GM18870 (cell line): ENCODE measurements around the gene GALNT18.

ENCODE experiments used
- ATAC-seq: cut with Tn5 transposase; IDR thresholded peaks from one replicate; pipeline ENCODE4 v1.9.1; 2021; ENCODE audit warnings: moderate library complexity; ENCODE audit not compliant: unreplicated experiment

GALNT18 gene

DNA sequence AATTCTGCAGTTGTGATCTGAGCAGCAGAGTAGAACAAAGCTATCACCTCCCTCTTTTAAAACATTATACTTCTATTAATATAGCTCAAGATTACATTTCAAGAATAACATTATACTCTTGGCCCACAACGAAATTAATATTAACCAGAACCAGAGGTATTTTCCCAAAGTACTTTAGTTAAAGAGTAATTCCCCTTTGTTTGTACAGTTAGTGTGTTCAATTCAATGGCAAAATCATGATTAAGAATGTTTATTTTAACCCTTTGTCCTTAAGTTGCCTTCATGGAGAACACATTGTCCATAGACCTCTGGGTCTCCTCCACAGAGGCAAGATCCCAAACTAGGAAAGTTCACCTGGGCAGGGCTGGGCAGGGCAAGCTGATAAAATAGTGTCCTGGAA is 180.7 kb downstream of the GALNT18 start:
- no peak for ATAC-seq

DNA sequence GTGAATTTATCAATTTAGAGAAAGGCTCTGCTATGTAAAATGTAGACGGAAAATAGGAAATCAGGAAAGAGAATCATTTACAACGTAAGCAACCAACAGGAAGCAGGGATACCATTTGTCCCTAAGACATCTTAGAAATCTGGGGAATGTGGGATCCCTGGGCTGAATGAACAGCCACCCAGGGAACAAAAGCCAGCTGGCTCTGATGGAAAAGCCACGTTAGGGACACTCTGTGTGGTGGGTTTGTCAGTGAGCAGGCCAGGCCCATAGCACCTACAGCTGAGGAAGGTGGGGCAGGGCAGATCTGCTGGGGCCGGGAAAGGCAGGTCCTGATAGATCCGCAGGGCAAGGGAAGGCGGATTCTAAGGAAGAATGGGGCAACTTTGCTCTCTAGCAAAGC is 181.7 kb downstream of the GALNT18 start:
- no peak for ATAC-seq

DNA sequence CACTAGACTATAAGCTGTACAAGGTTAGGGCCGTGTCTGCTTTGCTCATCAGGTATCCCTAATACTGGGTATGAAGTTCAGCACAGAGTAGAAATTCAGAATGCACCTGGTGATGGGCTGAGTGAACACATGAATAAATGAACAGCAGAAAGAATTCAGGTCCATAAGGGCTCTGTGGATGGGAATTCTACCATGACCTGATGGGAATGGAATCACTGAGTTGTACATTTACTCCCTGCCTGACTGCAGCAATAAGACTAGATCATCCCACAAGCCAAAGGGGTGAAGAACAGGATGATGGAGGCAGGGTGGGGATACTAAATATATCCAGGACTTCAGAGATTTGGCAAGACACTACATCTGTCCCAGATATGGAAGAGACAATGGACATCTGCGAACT is 182.2 kb downstream of the GALNT18 start:
- no peak for ATAC-seq

DNA sequence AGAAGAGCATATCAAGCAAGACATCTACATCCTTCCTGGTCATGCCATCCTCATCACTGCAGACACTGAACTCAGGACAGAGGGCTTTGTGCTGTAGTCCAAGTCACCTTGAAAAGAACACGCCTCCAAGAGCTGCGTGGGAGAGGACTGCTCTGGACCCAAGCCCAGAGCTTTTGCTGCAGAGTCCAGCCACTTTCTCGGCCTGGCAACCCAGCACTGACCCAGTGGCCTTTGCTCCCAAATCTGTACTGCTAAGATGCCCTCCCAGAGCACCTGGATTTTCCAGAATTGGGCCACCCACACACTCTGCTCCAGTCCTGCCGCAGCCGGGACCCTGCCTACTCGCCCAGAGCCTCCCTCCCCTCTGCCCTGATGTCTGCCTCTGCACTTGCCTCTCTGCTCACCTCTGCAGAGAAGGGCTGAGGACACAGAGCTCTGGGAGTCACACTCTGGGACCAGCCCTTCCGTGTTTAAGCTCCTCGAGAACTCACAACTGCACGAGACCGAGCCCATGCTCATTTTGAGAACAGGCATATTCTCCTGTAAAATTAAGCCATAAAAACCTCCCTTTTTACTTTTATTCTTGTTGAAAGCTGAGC is 185.0 kb downstream of the GALNT18 start:
- ATAC-seq = no peak

DNA sequence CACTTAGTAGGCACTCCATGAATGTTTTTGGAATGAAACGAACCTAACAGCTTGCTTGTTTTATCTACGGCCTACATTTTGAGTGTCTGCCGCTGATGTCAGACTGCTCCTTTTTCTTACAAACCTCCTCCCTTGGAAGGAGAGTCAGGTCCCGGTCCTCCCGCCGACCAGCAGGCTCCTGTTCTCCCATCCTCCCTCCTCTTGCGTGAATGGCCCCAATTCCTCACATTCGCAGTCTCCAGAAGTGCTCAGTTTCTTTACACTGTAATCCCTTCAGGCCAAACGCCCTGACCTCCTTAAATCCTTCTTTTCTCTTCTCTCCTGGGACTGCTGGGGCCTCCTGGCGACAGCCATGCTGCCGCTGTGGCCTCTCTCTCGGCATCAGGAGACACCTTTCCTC is 186.2 kb downstream of the GALNT18 start:
- ATAC-seq = no peak

DNA sequence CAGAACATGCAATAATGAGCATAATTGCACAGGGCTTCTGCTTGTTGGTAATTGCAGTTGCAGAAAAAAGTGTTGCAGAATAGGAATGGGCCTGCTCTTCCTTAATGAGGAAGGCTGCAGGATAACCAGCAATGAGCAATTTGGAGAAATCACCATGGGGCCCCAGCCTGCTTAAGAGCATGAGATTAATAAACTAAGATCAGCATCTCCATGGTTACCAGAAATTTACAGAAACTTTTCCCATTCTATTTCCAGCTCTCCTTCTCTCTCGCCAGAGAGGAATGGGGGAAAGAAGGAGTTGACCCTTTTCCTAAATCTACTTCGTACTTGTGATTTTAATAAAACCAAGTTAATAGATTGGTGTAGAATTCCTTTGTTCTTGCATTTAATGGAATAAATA is 187.8 kb downstream of the GALNT18 start:
- no peak for ATAC-seq

DNA sequence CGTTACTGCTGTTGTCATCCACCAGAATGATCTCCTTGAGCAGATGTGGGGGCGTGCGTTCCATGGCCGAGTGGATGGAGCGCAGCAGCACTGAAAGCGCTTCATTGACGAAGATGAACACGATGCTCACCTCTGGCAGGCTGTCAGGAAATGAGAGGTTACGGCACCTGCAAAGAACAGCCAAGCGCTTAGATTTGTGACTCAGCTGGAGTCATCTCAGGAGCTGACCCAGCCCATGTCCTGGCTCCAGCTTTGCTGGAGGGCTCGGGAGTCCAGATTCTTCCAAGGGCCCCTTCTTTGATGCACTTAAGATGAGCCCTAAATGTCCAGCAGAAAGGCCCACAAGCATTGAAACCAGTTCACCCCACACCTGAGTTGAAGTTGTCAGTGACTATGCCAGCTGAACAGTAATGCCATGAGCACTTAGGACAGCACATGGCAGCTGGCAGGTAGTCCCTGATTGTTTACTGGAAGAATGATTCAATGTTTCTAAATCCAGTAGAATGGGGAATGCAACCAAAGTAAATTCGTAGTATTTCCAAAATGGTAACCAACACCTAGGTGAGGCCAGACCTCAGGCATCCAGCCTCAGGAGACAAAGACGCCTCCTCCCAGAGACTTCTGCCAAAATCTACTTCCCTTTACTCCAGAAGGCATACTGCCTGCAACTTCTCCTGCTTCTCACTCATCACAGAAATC is 189.0 kb downstream of the GALNT18 start:
- ATAC-seq = no peak

DNA sequence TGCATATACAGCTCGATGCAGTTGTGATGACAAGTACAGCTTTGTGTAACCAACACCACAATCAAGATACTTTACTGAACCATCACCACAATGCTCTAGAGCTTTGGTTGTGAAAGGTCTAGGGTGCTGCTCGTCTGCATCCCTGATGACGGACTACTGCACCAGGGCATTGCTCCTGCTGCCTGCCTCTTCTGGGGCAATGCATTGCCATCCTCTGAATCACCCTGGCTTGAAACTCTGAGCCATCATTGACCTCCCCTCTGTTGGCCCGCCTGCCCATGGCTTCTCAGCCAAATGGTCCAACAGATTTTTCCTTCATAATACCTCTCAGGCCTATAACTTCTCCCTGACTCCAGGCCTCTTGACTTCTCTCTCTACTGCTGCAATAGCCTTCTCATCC is 191.4 kb downstream of the GALNT18 start:
- ATAC-seq = no peak

DNA sequence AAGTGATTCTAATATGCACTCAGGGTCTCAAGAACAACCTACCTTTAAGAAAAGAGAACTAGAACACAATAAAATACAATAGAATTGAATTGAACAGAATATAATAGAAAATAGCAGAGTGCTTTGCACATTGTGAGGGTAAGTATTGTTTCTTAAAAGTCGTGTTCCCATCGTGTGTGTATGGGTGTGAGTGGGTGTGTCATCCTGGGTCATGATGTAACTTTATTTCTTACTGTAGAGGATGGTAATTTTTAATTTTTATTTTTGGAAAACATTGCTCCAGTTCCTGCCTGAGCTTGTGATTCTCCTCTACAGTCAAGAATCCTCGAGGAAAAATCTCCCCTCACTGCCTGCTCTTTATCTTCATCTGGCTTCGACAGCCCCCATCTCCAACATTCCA is 193.1 kb downstream of the GALNT18 start:
- ATAC-seq = no peak

DNA sequence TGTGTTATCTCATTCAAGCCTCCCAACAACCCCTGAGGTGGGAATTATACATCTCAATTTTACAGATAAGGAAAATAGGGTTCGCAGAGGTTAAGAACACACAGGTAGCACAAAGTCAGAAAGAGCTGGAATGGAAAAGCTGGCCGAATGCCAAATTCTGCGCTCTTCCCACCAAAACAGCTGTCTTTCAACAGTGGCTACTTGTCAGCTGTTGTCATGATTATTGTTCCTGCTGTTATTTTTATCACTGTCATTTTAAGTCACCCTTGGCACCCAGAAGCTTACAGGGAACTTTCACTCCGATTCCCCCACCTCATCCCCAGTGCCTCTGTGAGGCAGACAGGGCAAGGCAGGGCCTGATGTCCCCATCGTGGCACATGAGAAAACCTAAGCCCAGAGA is 194.3 kb downstream of the GALNT18 start:
- ATAC-seq = no peak

DNA sequence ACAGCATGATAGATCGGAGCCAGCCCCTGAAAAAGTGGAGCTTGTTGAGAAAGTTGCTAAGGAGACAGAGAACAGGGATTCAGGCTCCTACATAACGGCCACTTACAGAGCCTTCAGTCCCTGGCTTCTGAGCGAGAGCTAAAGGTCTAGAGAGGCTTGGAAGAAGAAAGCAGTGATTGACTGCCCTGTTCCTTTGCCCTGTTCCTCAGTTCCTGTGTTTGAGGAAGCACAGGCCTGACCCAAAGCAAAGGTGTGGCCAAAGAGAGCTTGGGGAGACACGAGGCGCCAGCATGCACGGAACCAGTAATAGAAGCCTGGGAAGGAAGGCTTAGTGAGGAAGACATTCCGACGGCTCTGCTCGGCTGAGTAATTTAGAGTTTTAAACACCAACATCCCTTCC is 194.7 kb downstream of the GALNT18 start:
- ATAC-seq = no peak

DNA sequence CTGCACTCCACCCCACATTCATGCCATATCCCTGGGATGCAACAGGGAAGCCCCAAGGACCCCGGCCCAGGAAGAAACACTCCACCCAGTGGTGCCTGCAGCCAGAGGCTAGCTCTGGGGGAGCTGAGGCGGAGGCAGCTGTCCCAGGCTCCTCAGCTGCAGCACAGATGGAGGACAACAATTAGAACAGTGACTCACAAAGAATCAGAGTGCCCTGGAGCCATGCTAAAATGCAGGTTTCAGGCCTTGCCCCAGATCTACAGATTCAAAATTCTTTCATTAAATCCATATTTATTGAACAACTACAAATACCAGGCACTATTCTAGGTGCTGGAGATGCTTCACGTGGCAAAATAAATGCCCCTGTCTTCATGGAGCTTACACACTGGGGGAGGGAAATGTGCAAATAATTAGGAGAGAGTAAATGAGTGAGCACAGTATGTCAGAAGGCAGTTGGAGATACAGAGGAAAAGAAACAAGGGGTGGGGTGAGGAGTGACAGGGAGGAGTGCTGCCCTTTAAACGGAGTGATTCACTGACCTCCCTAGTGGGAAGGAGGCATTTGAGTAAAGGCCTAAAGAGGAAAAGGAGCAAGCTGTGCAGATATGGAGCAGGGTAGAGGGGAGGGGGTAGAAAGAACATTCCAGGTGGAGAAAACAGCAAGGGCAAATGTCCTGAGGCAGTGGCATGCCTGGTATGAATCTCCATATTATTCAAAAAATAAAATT is 195.4 kb downstream of the GALNT18 start:
- no peak for ATAC-seq

DNA sequence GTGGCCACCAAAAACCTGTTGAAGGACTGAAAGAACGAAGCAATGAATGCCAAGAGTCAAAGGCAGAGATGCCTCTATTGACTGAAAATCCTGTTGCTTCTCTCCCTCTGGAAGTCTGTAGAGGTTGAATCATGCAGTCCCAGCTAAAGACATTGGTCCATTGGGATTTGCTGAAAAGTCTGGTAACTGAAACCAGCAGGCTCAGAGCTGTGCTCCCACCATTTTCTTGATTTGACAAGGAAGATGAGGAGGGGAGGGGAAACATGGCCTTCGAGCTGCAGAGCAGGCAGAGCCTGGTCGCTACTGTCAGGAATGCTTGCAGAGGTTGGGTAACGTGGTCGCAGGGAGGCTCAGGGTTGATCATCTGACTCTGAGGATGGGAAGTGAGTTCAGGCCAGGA is 196.0 kb downstream of the GALNT18 start:
- ATAC-seq = no peak

DNA sequence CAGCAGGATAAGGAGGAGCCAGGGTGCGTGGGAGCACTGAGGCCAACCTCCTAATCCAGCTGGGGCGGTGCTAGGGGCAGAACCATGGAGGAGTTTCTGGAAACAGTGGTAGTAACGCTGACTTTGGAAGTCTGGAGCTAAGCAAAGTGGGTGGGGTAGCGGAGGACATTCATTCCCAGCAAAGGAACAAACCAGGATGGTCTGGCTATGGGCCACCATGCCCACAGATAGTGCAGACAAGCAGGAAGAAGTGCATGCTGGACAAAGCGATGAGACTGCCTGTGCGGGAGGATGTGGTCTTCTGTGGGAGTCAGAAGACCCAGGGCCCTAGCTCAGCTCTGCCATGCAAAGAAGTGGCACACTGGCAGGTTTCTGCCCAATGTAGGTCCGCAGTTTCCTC is 197.1 kb downstream of the GALNT18 start:
- no peak for ATAC-seq

DNA sequence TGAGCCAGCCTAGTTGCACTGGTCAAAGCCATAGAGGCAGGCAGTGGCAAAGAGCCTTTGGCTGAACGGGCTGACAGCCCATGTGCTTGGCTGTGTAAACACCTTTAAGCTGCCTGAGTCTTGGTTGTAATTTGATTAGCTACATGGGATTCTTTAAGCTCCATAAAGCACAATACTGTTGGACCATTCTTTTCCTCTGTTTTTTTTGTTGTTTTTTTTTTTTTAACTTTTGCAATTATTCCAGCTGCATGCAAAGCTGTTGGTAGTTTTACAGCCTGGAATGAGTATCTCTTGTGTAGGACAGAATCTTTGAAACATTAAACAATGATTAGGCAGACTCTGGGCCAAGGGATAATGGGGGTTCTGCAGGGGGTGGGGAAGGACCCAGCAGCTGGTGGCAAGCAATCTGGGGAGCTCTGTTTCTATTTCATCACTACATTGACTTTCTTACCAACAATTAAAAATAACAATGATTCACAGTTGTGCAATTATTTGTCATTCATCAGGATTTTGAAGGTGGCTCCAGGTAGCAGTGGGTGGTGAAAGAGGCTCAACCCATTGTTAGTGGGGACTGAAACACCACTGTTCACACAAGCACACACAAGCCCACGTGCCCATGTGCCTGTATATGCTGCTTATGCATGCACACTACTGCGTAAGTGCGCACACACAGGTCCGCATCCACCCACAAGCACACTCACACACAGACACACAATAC is 199.2 kb downstream of the GALNT18 start:
- no peak for ATAC-seq

DNA sequence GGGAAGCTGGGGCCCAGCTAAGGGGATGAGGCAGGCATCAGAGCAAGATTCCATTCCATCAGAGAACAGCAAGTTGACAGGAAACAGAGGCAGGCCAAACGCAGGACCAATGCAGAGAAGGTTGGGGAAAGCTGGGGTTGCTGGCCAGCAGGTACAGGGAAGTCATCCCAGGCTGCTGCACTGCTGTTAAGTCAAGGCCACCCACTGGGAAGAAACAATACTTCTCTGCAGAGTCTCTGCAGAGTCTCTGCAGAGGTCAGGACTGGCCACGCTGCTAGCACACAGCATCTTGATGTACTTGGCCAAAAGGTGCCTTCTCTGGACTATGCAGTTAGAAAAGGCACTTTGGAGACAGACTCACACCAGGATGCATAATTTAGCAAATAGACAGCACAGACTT is 200.3 kb downstream of the GALNT18 start:
- no peak for ATAC-seq

DNA sequence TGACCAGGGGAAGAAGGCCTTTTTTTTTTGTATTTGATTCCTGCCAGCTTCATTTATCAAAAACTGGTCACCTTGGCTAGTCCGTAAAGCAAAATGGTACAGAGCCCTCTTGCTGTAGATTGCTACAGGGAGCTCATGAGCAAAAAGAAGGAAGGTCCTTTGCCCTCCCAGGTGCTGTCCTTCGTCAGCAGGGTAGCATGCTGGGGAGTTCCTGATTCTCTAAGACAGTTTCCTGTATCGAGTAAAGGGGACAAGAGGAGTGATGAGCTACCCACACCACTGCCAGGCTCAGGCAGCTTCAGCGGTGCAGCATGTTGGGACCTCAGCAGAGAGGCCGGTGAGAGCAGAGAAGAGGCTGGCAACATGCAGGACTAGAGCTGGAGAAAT is 200.9 kb downstream of the GALNT18 start:
- no peak for ATAC-seq

DNA sequence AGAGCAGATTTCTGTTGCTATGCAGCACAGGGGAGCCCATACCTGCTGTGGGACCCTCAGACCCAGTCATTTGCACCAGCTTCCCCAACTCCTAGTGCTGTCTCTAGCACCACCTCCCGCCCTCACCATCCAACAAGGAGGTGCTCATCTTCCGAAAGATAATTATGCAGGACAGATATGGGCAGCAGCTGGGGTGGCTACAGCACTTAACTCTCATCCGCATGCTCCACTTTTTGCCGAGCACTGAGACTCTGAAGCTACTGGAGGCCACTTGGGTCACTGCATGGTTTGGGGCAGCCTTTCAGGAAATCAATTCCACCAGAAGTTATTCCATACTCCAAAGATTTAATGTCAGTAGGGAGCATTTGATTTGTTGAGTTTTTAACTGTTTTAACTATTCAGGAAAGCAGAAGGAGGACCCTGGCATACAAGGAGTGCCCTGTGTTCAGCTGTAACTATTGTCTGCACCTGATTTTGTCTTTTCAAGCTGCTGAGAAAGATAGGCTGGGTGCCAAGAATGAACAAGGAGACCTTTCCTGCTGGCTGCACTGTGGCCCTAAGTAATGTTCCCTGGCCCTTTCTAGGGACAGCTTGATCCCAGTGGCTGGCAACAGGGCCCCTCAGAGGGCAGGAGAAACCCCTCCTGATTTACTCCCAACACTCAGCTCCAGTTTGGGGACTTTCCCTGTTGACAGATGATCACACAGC is 201.5 kb downstream of the GALNT18 start:
- ATAC-seq = no peak

DNA sequence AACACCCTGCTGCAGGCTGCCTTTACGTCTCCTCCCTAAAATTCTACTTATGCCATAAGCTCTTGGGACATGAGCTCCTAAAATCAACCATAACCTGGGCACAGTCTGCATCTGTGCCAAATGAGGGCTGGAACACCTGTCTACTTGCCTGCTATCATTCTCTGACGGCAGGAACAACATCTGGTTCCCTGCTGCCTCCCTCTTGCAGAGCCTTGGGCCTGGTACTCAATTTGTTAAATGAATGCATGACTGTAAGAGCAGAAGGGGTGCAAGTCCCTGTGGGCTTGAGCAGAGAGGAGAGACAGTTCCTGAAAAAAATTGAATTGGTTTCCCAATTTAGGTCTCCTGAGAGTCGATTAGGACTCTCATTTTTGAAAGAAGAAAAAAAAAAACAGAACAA is 202.1 kb downstream of the GALNT18 start:
- ATAC-seq = no peak

DNA sequence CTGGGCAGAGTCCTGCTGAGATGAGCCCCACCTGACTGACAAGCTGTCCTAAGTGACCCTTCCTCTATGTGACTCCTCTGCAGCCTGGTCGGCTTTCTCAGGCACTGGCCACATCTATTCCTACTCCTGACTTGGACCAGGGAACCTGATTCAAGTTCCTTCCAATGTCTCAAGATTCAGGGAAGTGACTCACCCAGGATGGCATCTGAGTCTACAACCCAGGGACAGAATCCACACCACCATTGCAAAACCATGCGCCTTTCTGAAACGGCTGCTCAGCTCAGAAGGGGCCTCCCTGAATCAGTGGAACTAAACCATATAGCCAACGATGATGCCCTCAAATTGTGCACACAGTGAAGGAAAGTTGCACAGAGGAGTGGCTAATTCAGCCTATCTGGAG is 204.9 kb downstream of the GALNT18 start:
- no peak for ATAC-seq

DNA sequence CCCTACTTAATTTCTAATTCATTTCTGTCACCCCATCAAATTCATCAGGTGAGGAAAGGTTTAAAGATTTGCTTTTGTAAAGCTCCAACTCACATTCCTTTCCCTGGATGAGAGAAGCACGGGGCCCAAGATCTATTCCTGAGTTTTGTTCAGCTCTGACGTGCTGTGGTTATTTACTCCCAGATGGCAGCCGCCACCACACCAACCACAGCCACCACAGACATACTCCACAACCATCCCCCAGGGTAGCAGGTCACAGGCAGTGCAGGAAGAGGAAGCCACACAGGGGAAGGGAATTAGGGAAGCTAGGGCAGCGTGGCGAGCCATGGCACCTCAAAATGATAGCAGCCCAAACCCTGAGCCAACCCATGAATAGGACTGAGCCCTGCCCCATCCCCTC is 205.3 kb downstream of the GALNT18 start:
- no peak for ATAC-seq
